HG03439 (cell line): ENCODE results near the gene ATR.

ENCODE experiments used
- ATAC-seq: cut with Tn5 transposase; IDR thresholded peaks from one replicate; pipeline ENCODE4 v1.9.1; 2021; ENCODE audit warnings: mild to moderate bottlenecking, moderate library complexity; ENCODE audit not compliant: unreplicated experiment

The ATR gene

GRCh38 chr3:142534543-142534942, 44.0 kb downstream of the ATR start:
- no peak for ATAC-seq

GRCh38 chr3:142530296-142530695, 48.2 kb downstream of the ATR start:
- no peak for ATAC-seq

- ATAC-seq = no peak
Measured at GRCh38 chr3:142523921-142524566, 54.5 kb downstream of the ATR start.

GRCh38 chr3:142509079-142509478, 69.5 kb downstream of the ATR start:
- no peak for ATAC-seq

- no peak for ATAC-seq
Measured at GRCh38 chr3:142507241-142507640, 71.3 kb downstream of the ATR start.

GRCh38 chr3:142502187-142502985, 76.1 kb downstream of the ATR start:
- ATAC-seq = no peak

GRCh38 chr3:142501004-142501926, 77.3 kb downstream of the ATR start:
- no peak for ATAC-seq

- ATAC-seq = no peak
Measured at GRCh38 chr3:142500211-142500610, 78.3 kb downstream of the ATR start.

GRCh38 chr3:142498397-142499180, 79.9 kb downstream of the ATR start:
- ATAC-seq = no peak

- ATAC-seq = no peak
Measured at GRCh38 chr3:142497729-142498128, 80.8 kb downstream of the ATR start.

- no peak for ATAC-seq
Measured at GRCh38 chr3:142495103-142495502, 83.4 kb downstream of the ATR start.

- no peak for ATAC-seq
Measured at GRCh38 chr3:142492184-142492583, 86.3 kb downstream of the ATR start.

GRCh38 chr3:142489572-142490323, 88.8 kb downstream of the ATR start:
- ATAC-seq = no peak

- no peak for ATAC-seq
Measured at GRCh38 chr3:142484912-142485435, 93.6 kb downstream of the ATR start.

GRCh38 chr3:142481196-142481595, 97.3 kb downstream of the ATR start:
- no peak for ATAC-seq

GRCh38 chr3:142470826-142471225, 107.7 kb downstream of the ATR start:
- ATAC-seq = no peak

GRCh38 chr3:142468456-142468855, 110.1 kb downstream of the ATR start:
- ATAC-seq = no peak

- ATAC-seq = no peak
Measured at GRCh38 chr3:142467768-142468167, 110.8 kb downstream of the ATR start.

- ATAC-seq = no peak
Measured at GRCh38 chr3:142460689-142461088, 117.8 kb downstream of the ATR start.

- ATAC-seq = no peak
Measured at GRCh38 chr3:142459929-142460328, 118.6 kb downstream of the ATR start.
